GM19099 (cell line): ENCODE data around the gene ABHD2.

Source experiments
- POLR2A ChIP-seq: IDR thresholded peaks from 3 replicates; pipeline ENCODE4 v1.6.1; 2011; ENCODE audit warnings: low read depth; ENCODE audit not compliant: insufficient read length; ENCODE audit errors: extremely low read depth

ABHD2 gene

GRCh38 chr15:89226359-89227221 is 138.3 kb downstream of the ABHD2 start:
- no peak for TF ChIP-seq POLR2A

- TF ChIP-seq POLR2A, result no peak
Measured at GRCh38 chr15:89227425-89227824, 139.2 kb downstream of the ABHD2 start.

DNA sequence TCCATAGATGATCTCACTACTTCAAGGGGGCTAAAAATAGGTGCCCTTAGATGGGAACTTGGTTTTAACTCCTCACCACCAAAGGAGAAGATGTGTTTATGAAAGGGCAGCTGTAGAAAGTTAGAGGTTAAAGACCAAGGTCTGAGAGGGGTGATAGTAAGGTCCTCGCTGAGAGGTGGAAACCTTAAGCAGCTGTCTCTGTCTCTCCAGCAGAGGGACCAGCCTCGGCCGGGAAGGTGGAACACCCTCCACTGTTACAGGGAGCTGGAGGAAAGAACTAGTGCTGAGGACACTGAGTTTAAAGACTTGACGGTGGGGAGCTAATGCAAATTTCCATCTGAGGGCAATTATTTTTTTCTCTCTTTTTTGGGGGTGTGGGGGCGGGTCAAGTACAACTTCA is 142.0 kb downstream of the ABHD2 start:
- no peak for TF ChIP-seq POLR2A

- no peak for TF ChIP-seq POLR2A
Measured at GRCh38 chr15:89231832-89232231, 143.6 kb downstream of the ABHD2 start.

DNA sequence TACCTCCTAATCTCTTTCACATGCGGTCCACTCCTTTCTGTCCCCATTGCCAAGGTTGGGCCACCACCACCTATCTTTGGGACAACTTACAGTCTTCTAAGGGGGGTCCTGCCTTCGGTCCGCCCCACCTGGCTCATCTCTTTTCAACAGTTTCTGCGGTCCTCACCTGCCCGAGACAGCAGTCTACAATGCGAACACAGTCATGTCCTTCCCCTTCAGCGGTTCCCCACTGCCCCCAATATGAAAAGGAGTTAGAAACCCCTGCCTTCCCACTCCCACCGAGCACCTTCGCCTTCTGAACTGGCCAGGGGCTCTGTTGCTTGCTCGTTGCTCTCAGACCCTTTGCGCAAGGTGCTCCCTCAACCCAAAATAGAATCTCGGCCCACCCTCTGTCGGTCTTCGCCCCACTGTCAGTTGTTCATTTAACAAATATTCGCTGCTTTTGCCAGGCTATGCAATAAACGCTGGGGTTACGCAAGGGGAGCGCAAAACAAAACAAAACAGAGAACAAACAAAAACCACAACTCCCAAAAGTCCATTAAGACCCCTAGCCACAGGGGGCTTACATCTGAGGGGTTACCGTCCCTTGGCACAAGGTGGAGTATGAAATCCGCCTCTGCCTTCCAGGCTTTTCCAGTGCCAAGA is 154.9 kb downstream of the ABHD2 start:
- TF ChIP-seq POLR2A, result no peak

DNA sequence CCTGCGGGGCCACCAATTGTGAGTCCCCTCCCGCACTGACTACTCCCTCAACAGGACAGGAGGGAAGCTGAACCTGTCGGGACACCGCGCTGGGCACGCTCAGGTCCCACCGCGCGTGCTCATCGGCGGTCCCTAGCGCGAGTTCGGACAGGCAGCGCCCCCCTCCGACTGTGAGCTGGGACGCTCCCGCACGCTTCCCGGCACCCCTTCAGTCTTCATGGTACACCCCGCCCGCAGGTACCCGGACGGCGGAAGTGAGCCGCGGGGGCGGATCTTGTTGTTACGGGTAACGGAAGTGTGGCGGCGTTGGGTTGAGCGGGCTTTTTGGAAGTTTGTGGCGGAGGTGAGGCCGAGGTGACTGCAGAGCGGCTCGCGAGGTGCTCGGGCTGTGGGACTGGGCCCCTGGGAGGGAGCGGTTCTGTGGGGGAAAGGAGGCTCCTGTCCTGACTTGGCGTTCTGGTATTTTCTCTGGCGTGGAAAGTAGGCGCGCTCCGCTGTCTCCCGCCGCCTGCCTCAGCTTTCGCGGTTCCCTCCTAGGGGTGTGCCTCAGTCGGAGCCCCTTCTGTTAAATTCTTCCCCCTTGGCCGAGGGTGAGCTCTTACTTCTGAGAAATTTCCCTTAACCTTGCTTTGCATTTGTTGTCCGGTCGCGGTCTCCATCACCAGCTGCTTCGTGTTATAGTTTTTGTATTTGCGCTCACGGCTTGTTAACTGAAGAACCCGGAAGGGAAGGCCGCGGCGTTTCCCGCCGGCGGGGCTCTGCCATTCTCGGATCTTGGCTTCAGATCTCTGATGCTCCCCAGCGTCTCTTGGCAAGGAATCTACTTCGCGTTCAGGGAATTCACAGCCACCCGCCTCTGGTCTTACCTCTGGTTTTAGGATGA is 155.7 kb downstream of the ABHD2 start, which contains the start of gene FANCI:
Gene FANCI, plus strand, starts transcription at position 289 of the 883 bp plus-strand sequence. CDS start 3,669 bp downstream, outside the sequence.
- TF ChIP-seq POLR2A, result peak; percentile 82

GRCh38 chr15:89244574-89244903 is 156.3 kb downstream of the ABHD2 start:
- TF ChIP-seq POLR2A, result no peak

GRCh38 chr15:89247446-89247845 is 159.2 kb downstream of the ABHD2 start:
- no peak for TF ChIP-seq POLR2A

GRCh38 chr15:89248584-89248983 is 160.3 kb downstream of the ABHD2 start:
- TF ChIP-seq POLR2A, result no peak
